ENCODE results near the gene PTMS. TPM values are rescaled to one million over a fixed set of nuclear protein-coding genes. Genes with fewer than 3 reads are reported as not detected.

The PTMS gene
- total and polyA plus RNA-seq, 2 donors from 2014 or later: 269 to 590 TPM

DNA sequence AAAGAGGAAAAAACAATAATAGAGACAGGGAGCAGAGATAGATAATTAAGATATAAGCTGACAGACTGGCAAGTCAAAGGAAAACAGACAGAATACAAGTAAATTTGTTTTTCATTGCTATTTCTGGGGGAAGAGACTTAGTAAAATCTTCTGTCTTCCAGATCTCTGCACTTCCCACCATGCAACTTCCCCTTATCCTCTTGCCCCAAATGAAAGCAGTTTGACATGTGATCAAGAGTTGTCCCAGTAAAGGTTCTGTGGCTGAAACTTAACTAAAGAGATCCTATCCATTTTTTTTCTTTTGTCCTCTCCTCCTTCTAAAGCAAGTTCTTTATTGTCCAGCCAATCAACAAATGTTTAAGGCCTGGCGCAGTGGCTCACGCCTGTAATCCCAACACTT lies 11.8 kb upstream of the PTMS start:
- DNase-seq (no peak), FAIRE-seq (no peak)
- TF ChIP-seq, protein P1, sequence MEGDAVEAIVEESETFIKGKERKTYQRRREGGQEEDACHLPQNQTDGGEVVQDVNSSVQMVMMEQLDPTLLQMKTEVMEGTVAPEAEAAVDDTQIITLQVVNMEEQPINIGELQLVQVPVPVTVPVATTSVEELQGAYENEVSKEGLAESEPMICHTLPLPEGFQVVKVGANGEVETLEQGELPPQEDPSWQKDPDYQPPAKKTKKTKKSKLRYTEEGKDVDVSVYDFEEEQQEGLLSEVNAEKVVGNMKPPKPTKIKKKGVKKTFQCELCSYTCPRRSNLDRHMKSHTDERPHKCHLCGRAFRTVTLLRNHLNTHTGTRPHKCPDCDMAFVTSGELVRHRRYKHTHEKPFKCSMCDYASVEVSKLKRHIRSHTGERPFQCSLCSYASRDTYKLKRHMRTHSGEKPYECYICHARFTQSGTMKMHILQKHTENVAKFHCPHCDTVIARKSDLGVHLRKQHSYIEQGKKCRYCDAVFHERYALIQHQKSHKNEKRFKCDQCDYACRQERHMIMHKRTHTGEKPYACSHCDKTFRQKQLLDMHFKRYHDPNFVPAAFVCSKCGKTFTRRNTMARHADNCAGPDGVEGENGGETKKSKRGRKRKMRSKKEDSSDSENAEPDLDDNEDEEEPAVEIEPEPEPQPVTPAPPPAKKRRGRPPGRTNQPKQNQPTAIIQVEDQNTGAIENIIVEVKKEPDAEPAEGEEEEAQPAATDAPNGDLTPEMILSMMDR (IDR thresholded peaks at IDR 0.05; ENCODE audit: borderline replicate concordance, extremely low read depth, insufficient read depth): no peak
- Histone ChIP-seq H3K27me3 (ENCODE audit: control insufficient read depth, insufficient read depth, low read length) (no peaks in the 10 kb centered on the region), H3K4me1 (ENCODE audit: control insufficient read depth in 2 of 3, insufficient read depth in 2 of 3, low read depth in 1 of 3, low read length in 3 of 3) (peaks cover 7 to 16% (median 12%) of the 10 kb centered on the region in 3 donors), H3K9ac (ENCODE audit: low read length in 3 of 3) (peak overlapping the region in 1 of 3 donors; percentile 99), H3K4me3 (ENCODE audit: low read length in 3 of 3) (no peak overlapping the region), H3K36me3 (ENCODE audit: control insufficient read depth in 2 of 3, insufficient read depth in 3 of 3, low read length in 3 of 3) (peaks cover 6 to 27% (median 18%) of the 10 kb centered on the region in 3 donors), H3K27ac (ENCODE audit: low read depth in 2 of 2, low read length in 2 of 2) (peak overlapping the region; percentile 99 to 100), H3K9me3 (ENCODE audit: control insufficient read depth in 2 of 3, insufficient read depth in 1 of 3, low read length in 3 of 3) (no peaks in the 10 kb centered on the region)
- intact Hi-C loops (cut with DNase I): loop anchor here (10.0 kb wide), 1 partner anchor 70 kb away; the partner anchor contains the start of genes GPR162 and P3H3

DNA sequence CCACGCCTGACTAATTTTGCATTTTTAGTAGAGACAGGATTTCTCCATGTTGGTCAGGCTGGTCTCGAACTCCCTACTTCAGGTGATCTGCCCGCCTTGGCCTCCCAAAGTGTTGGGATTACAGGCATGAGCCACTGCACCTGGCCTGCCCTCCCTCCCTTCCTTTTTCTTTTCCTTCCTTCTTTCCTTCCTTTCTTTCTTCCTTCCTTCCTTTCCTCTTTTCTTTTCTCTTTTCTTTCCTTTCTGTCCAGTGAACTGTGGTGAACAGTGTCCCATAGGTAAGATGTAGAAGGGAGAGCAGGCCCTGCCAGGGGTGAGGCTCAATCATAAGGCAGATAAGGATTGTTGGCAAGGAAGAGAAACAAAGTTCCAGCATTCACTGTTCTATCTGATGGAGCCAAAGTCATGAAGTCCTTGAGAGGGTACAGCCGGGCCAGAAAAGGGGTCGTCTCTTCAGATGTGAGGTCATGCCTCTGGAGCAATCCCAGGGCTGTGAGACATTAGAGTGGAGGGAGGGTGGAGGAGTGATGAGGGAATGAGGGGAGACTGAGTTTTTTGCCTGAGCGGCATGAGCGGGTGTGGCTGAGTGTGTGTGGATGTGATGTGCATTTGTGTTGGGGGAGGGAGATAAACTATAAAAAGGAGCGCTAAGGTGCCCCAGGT lies 9.0 kb upstream of the PTMS start:
- peaks cover 5 to 11% (median 7%) of the 10 kb centered on the region in 3 donors for H3K4me1 ChIP-seq (ENCODE audit: control insufficient read depth in 2 of 3, insufficient read depth in 2 of 3, low read depth in 1 of 3, low read length in 3 of 3)
- DNase-seq: no peak
- no peak overlapping the region for H3K9ac ChIP-seq (ENCODE audit: low read length in 3 of 3)
- peaks cover 0 to 2% (median 0%) of the 10 kb centered on the region in 3 donors for H3K36me3 ChIP-seq (ENCODE audit: control insufficient read depth in 2 of 3, insufficient read depth in 3 of 3, low read length in 3 of 3)
- intact Hi-C loops (cut with DNase I): loop anchor here (10.0 kb wide), 1 partner anchor 68 kb away; the partner anchor contains the start of genes GPR162 and P3H3
- TF ChIP-seq, protein P1 (IDR thresholded peaks at IDR 0.05; ENCODE audit: borderline replicate concordance, extremely low read depth, insufficient read depth): no peak
- H3K4me3 ChIP-seq (ENCODE audit: low read length in 3 of 3): no peak overlapping the region
- no peaks in the 10 kb centered on the region for H3K9me3 ChIP-seq (ENCODE audit: control insufficient read depth in 2 of 3, insufficient read depth in 1 of 3, low read length in 3 of 3)
- FAIRE-seq: no peak
- H3K27me3 ChIP-seq (ENCODE audit: control insufficient read depth, insufficient read depth, low read length): no peaks in the 10 kb centered on the region
- no peak overlapping the region for H3K27ac ChIP-seq (ENCODE audit: low read depth in 2 of 2, low read length in 2 of 2)

DNA sequence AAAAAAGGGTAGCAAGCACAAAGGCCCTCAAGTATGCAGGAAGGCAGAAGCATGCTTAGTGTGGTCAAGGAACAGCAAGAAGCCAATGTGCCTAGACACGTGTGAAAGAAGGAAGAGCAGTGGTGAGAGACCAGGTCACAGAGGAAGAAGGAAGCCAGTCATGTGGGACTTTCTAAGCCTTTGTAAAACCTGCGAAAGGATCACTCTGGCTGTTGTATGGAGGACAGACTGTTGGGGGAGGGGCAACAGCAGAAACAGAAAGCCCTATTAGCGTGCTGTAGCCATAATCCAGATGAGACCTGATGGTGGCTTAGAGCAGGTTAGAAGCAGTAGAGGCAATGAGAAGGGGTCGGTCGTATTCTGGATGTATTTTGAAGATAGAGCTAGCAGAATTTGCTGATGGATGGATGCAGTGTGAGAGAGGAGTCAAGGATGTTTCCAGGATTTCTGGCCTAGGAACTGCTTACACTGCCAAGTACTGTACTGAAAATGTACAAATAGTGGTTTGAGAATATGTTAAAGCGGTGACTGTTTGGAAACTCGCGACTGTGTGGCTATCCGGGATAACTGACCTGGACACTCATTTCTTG lies 7.6 kb upstream of the PTMS start:
- intact Hi-C loops (cut with DNase I): loop anchor here (10.0 kb wide), 1 partner anchor 66 kb away; the partner anchor contains the start of genes GPR162 and P3H3
- Histone ChIP-seq H3K9me3 (ENCODE audit: control insufficient read depth in 2 of 3, insufficient read depth in 1 of 3, low read length in 3 of 3) (no peaks in the 10 kb centered on the region), H3K27ac (ENCODE audit: low read depth in 2 of 2, low read length in 2 of 2) (no peak overlapping the region), H3K36me3 (ENCODE audit: control insufficient read depth in 2 of 3, insufficient read depth in 3 of 3, low read length in 3 of 3) (no peaks in the 10 kb centered on the region), H3K9ac (ENCODE audit: low read length in 3 of 3) (no peak overlapping the region), H3K4me1 (ENCODE audit: control insufficient read depth in 2 of 3, insufficient read depth in 2 of 3, low read depth in 1 of 3, low read length in 3 of 3) (peaks cover 7 to 14% (median 7%) of the 10 kb centered on the region in 3 donors), H3K27me3 (ENCODE audit: control insufficient read depth, insufficient read depth, low read length) (no peaks in the 10 kb centered on the region), H3K4me3 (ENCODE audit: low read length in 3 of 3) (no peak overlapping the region)
- TF ChIP-seq, protein P1 (IDR thresholded peaks at IDR 0.05; ENCODE audit: borderline replicate concordance, extremely low read depth, insufficient read depth): no peak
- no peak for DNase-seq
- no peak for FAIRE-seq

All from kidney (tissue), 14 donors.